BJ (cell line): ENCODE data around the gene HNF1B. TPM values are rescaled to one million over a fixed set of nuclear protein-coding genes. Genes with fewer than 3 reads are reported as not detected.

ENCODE experiments used
- CTCF ChIA-PET: fragments of 350-600 bp; formaldehyde crosslinking; extraction: SDS; loops from one replicate; lab custom pipeline; 2021; ENCODE audit warnings: antibody characterized with exemption, inconsistent platforms; lab: Yijun Ruan, JAX
- POLR2A ChIA-PET: fragments of 300-600 bp; sonication (Branson Sonifier 250); formaldehyde crosslinking; extraction: SDS; loops from one replicate; lab custom pipeline; 2021; ENCODE audit warnings: antibody characterized with exemption; lab: Charles Lee
- DNase-seq: peaks from one replicate; pipeline ENCODE4 v3.0.0-alpha.2; 2011; ENCODE audit warnings: low read depth
- H3K27me3 ChIP-seq: 2 replicates; pipeline ENCODE4 v1.6.0; 2011; ENCODE audit warnings: low read length; ENCODE audit not compliant: control insufficient read depth, insufficient read depth
- H3K36me3 ChIP-seq: 2 replicates; pipeline ENCODE4 v1.5.1; 2011; ENCODE audit warnings: low read length; ENCODE audit not compliant: control insufficient read depth, insufficient read depth
- H3K4me3 ChIP-seq: 2 replicates; pipeline ENCODE4 v1.5.1; 2011; ENCODE audit warnings: low read depth, mild to moderate bottlenecking, control low read depth, low read length
- polyA plus RNA-seq: library from polyadenylated mRNA; depleted of rRNA; stranded (reverse); fragments of >200 nt; gene quantifications from 2 replicates; pipeline ENCODE4 v1.2.3, GENCODE V29; 2011
- TF ChIP-seq, protein P1 (sequence below): IDR thresholded peaks from 2 replicates; pipeline ENCODE4 v1.5.1; 2011; ENCODE audit warnings: low read depth, mild to moderate bottlenecking, control low read depth, inconsistent platforms, low read length, moderate library complexity; ENCODE audit not compliant: insufficient read depth

The HNF1B gene
- polyA plus RNA-seq, 1 experiment, result not detected

GRCh38 chr17:37676115-37676925, 68.5 kb downstream of the HNF1B start:
- ChIA-PET POLR2A (no interaction called here), CTCF (interaction anchor here (0.8 to 1.0 kb wide), 2 partner anchors 17 to 26 kb away, joined by 3 to 4 read pairs; no protein-coding TSS in a partner anchor)
- H3K27me3 ChIP-seq, result no peaks in the 10 kb centered on the region
- no peaks in the 10 kb centered on the region for H3K36me3 ChIP-seq
- TF ChIP-seq, protein P1, sequence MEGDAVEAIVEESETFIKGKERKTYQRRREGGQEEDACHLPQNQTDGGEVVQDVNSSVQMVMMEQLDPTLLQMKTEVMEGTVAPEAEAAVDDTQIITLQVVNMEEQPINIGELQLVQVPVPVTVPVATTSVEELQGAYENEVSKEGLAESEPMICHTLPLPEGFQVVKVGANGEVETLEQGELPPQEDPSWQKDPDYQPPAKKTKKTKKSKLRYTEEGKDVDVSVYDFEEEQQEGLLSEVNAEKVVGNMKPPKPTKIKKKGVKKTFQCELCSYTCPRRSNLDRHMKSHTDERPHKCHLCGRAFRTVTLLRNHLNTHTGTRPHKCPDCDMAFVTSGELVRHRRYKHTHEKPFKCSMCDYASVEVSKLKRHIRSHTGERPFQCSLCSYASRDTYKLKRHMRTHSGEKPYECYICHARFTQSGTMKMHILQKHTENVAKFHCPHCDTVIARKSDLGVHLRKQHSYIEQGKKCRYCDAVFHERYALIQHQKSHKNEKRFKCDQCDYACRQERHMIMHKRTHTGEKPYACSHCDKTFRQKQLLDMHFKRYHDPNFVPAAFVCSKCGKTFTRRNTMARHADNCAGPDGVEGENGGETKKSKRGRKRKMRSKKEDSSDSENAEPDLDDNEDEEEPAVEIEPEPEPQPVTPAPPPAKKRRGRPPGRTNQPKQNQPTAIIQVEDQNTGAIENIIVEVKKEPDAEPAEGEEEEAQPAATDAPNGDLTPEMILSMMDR, result no peak
- no peak overlapping the region for H3K4me3 ChIP-seq
- no peak for DNase-seq

DNA sequence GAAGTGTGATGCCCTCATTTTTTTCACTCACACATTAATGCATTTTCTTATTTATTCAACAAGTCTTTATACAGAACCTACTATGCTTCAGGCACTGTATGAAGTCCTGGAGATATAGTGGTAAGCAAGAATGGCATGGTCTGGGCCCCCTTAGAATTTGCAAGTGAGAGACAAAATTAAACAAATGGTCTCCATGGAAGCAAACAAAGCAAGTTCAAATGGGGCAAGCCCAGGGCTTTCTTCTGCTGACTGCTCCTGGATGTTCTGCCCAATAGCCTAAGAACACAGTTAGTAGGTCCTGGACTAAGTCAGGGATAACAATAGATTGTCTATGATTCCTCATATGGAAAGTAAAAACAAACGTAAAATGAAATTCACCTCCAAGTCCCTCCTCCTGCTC, 70.3 kb downstream of the HNF1B start:
- TF ChIP-seq, protein P1, result no peak
- POLR2A ChIA-PET, result no interaction called here
- DNase-seq, result no peak
- CTCF ChIA-PET, result no interaction called here
- no peaks in the 10 kb centered on the region for H3K36me3 ChIP-seq
- H3K4me3 ChIP-seq, result no peak overlapping the region
- no peaks in the 10 kb centered on the region for H3K27me3 ChIP-seq

DNA sequence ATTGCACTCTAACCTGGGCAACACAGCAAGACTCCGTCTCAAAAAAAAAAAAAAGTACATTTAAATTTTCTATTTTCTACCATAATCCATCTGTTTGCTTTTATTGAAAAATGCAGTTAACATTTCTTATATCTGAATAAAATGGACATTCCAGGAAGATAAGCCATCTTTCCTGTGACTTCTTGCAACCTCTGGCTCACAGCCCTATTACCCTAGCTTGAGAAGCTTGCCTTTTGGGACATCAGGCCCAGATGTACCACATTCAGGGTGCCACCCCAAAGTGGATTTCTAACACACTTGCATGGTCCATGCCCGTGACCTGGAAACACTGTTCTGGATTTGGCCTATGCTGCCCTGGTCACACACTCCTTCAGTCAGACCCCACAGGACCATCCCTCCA, 71.5 kb downstream of the HNF1B start:
- POLR2A ChIA-PET, result no interaction called here
- H3K4me3 ChIP-seq, result no peak overlapping the region
- TF ChIP-seq, protein P1, result no peak
- CTCF ChIA-PET, result no interaction called here
- no peak for DNase-seq
- H3K27me3 ChIP-seq, result no peaks in the 10 kb centered on the region
- H3K36me3 ChIP-seq, result no peaks in the 10 kb centered on the region

- DNase-seq, result no peak
- ChIA-PET CTCF (interaction anchor here (1.0 to 2.2 kb wide), 2 partner anchors 18 to 98 kb away, joined by 3 to 7 read pairs; no protein-coding TSS in a partner anchor), POLR2A (interaction anchor here (1.1 kb wide), 1 partner anchor 144 kb away, joined by 4 read pairs; no protein-coding TSS in a partner anchor)
- TF ChIP-seq, protein P1, result no peak
- H3K4me3 ChIP-seq, result no peak overlapping the region
- no peaks in the 10 kb centered on the region for H3K27me3 ChIP-seq
- no peaks in the 10 kb centered on the region for H3K36me3 ChIP-seq
Measured at GRCh38 chr17:37672548-37673078, 72.2 kb downstream of the HNF1B start.

- no peaks in the 10 kb centered on the region for H3K27me3 ChIP-seq
- POLR2A ChIA-PET, result interaction anchor here (1.1 kb wide), 1 partner anchor 145 kb away, joined by 4 read pairs; no protein-coding TSS in a partner anchor
- H3K4me3 ChIP-seq, result no peak overlapping the region
- DNase-seq, result peak; percentile 87
- H3K36me3 ChIP-seq, result no peaks in the 10 kb centered on the region
- TF ChIP-seq, protein P1, result no peak
- CTCF ChIA-PET, result interaction anchor here (0.7 to 2.2 kb wide), 4 partner anchors 11 to 99 kb away, joined by 3 to 7 read pairs (median 4); no protein-coding TSS in a partner anchor
Measured at GRCh38 chr17:37671824-37672547, 72.9 kb downstream of the HNF1B start.
